Loucy (cell line): ENCODE results near the gene MKI67.

ENCODE experiments used
- H2AFZ ChIP-seq: fragments of 200-600 bp; sonication (generic); 2 replicates; pipeline ENCODE4 v1.6.0; 2016; ENCODE audit warnings: antibody characterized with exemption, mild to moderate bottlenecking, low read length, moderate library complexity
- H3F3A ChIP-seq: fragments of 200-600 bp; 2 replicates; pipeline ENCODE4 v1.6.0; 2016; ENCODE audit warnings: antibody characterized with exemption, low read depth, mild to moderate bottlenecking
- H3K27me3 ChIP-seq: fragments of 200-600 bp; sonication (generic); 2 replicates; pipeline ENCODE4 v1.6.1; 2014; ENCODE audit warnings: low read length, mild to moderate bottlenecking; ENCODE audit not compliant: insufficient read depth, poor library complexity, severe bottlenecking
- H3K36me3 ChIP-seq: fragments of 200-600 bp; sonication (generic); 2 replicates; pipeline ENCODE4 v1.6.1; 2016; ENCODE audit warnings: low read length; ENCODE audit not compliant: insufficient read depth
- H3K4me1 ChIP-seq: fragments of 200-600 bp; sonication (generic); 2 replicates; pipeline ENCODE4 v1.5.1; 2014; ENCODE audit warnings: low read length, mild to moderate bottlenecking; ENCODE audit not compliant: insufficient read depth, poor library complexity, severe bottlenecking
- H3K4me2 ChIP-seq: fragments of 200-600 bp; sonication (generic); 2 replicates; pipeline ENCODE4 v1.6.0; 2014; ENCODE audit warnings: antibody characterized with exemption, low read length, low read depth, mild to moderate bottlenecking; ENCODE audit not compliant: poor library complexity, severe bottlenecking
- H3K4me3 ChIP-seq: fragments of 200-600 bp; sonication (generic); 2 replicates; pipeline ENCODE4 v1.5.1; 2014; ENCODE audit warnings: low read length, mild to moderate bottlenecking, mixed read lengths; ENCODE audit not compliant: poor library complexity, severe bottlenecking
- H3K79me2 ChIP-seq: fragments of 200-600 bp; sonication (generic); 2 replicates; pipeline ENCODE4 v1.6.1; 2014; ENCODE audit warnings: low read length; ENCODE audit not compliant: insufficient read depth
- H3K9ac ChIP-seq: fragments of 200-600 bp; sonication (generic); 2 replicates; pipeline ENCODE4 v1.6.0; 2014; ENCODE audit warnings: mild to moderate bottlenecking, low read depth, low read length, moderate library complexity; ENCODE audit not compliant: poor library complexity, severe bottlenecking
- H3K9me2 ChIP-seq: fragments of 200-600 bp; sonication (generic); replicated peaks from 2 replicates; pipeline ENCODE4 v1.6.1; 2016; ENCODE audit warnings: low read depth, low read length, mixed read lengths
- H3K9me3 ChIP-seq: fragments of 200-600 bp; sonication (generic); 2 replicates; pipeline ENCODE4 v1.6.1; 2014; ENCODE audit warnings: mild to moderate bottlenecking, antibody characterized with exemption, low read length, low read depth; ENCODE audit not compliant: insufficient read depth
- H4K20me1 ChIP-seq: fragments of 200-600 bp; sonication (generic); 2 replicates; pipeline ENCODE4 v1.6.0; 2014; ENCODE audit warnings: antibody characterized with exemption, low read length, mild to moderate bottlenecking; ENCODE audit not compliant: insufficient read depth, poor library complexity, severe bottlenecking
- EZH2phosphoT487 ChIP-seq: fragments of 200-600 bp; IDR thresholded peaks from 2 replicates; pipeline ENCODE4 v1.6.1; 2018; ENCODE audit warnings: antibody characterized with exemption, mild to moderate bottlenecking, moderate library complexity, borderline replicate concordance
- TF ChIP-seq, protein P1 (sequence below): fragments of 200-600 bp; sonication (generic); conservative IDR thresholded peaks from 2 replicates; pipeline ENCODE4 v1.5.1; 2014; ENCODE audit warnings: mild to moderate bottlenecking, antibody characterized with exemption, low read length

Gene MKI67

GRCh38 chr10:128058750-128059134 is 67.5 kb downstream of the MKI67 start:
- Histone ChIP-seq H3K4me2 (no peak overlapping the region), H3K9me2 (no peaks in the 10 kb centered on the region), H3K27me3 (no peaks in the 10 kb centered on the region), H4K20me1 (no peaks in the 10 kb centered on the region), H2AFZ (no peak overlapping the region), H3K4me1 (peaks cover 33% of the 10 kb centered on the region), H3F3A (peaks cover 6% of the 10 kb centered on the region), H3K9me3 (no peaks in the 10 kb centered on the region), H3K9ac (no peak overlapping the region), H3K79me2 (no peaks in the 10 kb centered on the region; the same call in 1 of the 2 replicates), H3K36me3 (peaks cover 48% of the 10 kb centered on the region; the same call in 1 of the 2 replicates), H3K4me3 (no peak overlapping the region)
- no peak for TF ChIP-seq EZH2phosphoT487
- TF ChIP-seq, protein P1, sequence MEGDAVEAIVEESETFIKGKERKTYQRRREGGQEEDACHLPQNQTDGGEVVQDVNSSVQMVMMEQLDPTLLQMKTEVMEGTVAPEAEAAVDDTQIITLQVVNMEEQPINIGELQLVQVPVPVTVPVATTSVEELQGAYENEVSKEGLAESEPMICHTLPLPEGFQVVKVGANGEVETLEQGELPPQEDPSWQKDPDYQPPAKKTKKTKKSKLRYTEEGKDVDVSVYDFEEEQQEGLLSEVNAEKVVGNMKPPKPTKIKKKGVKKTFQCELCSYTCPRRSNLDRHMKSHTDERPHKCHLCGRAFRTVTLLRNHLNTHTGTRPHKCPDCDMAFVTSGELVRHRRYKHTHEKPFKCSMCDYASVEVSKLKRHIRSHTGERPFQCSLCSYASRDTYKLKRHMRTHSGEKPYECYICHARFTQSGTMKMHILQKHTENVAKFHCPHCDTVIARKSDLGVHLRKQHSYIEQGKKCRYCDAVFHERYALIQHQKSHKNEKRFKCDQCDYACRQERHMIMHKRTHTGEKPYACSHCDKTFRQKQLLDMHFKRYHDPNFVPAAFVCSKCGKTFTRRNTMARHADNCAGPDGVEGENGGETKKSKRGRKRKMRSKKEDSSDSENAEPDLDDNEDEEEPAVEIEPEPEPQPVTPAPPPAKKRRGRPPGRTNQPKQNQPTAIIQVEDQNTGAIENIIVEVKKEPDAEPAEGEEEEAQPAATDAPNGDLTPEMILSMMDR: no peak

- no peaks in the 10 kb centered on the region; the same call in 1 of the 2 replicates for H3K79me2 ChIP-seq
- no peaks in the 10 kb centered on the region for H3K9me3 ChIP-seq
- H3K27me3 ChIP-seq: no peaks in the 10 kb centered on the region
- H3K4me2 ChIP-seq: no peak overlapping the region
- H3F3A ChIP-seq: peaks cover under 1% of the 10 kb centered on the region
- peaks cover 28% of the 10 kb centered on the region for H3K4me1 ChIP-seq
- TF ChIP-seq, protein P1: no peak
- TF ChIP-seq EZH2phosphoT487: no peak
- H2AFZ ChIP-seq: no peak overlapping the region
- H3K4me3 ChIP-seq: no peak overlapping the region
- H3K9me2 ChIP-seq: no peaks in the 10 kb centered on the region
- no peaks in the 10 kb centered on the region for H4K20me1 ChIP-seq
- H3K36me3 ChIP-seq: peaks cover 48% of the 10 kb centered on the region; the same call in 1 of the 2 replicates
- H3K9ac ChIP-seq: no peak overlapping the region
Observed at GRCh38 chr10:128058106-128058749, 68.0 kb downstream of the MKI67 start.

DNA sequence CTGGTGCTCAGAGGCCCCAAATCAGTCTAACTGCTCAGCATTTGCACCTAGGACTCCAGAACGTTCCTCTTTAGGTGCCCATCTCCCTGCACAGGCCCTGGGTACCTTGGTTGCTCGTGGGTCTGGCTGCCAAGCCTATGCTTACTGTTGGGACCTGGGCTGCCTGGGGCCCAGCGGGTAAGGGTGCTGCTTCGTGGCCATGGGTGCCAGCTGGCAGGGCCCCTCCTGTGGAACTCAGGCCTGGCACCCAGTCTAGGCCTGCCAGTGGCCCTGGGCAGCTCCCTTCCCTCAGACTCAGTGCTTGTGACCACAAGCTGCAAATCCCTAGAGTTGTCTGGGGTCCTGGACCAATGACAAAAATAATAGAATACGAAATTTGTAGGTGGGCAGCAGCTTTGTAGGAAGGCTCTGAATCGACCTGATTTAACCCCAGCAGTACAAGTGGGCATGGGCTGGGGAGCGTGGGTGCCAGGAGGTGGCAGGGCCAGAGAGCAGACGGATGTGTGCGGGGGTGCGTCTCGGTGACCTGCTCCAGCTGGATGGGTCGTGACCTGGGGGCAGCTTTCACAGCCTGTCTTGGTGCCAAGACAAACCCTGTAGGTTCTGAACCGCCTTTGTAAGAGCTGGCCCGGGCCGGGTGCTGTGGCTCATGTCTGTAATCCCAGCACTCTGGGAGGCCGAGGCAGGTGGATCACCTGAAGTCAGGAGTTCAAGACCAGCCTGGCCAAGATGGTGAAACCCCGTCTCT is 69.7 kb downstream of the MKI67 start:
- Histone ChIP-seq H3K4me3 (no peak overlapping the region), H3F3A (no peaks in the 10 kb centered on the region), H3K36me3 (peaks cover 45% of the 10 kb centered on the region; the same call in 1 of the 2 replicates), H2AFZ (no peak overlapping the region), H3K9me3 (no peaks in the 10 kb centered on the region), H3K27me3 (no peaks in the 10 kb centered on the region), H3K9ac (no peak overlapping the region), H3K4me1 (peaks cover 17% of the 10 kb centered on the region), H3K9me2 (no peaks in the 10 kb centered on the region), H4K20me1 (no peaks in the 10 kb centered on the region), H3K4me2 (no peak overlapping the region), H3K79me2 (peaks cover 14% of the 10 kb centered on the region)
- no peak for TF ChIP-seq EZH2phosphoT487
- TF ChIP-seq, protein P1: no peak
